Dermis blood vessel endothelial cell (primary cell): ENCODE data around the gene HDGFL2. TPM values are rescaled to one million over a fixed set of nuclear protein-coding genes. Genes with fewer than 3 reads are reported as not detected.
"Not testable (repeated sequence)": the region's sequence is repeated elsewhere in the genome, so short reads cannot be mapped to it uniquely, and the experiment has no call there.

Source experiments
- DNase-seq: peaks from one replicate; pipeline ENCODE4 v3.0.0; 2010
- total RNA-seq: library from RNA; depleted of rRNA; stranded (reverse); fragments of >200 nt; gene quantifications from 2 replicates; pipeline ENCODE4 v1.2.3, GENCODE V29; 2014

The HDGFL2 gene
- total RNA-seq, 1 donor from 2014 or later = 49.7 TPM

GRCh38 chr19:4516939-4517300 lies 44.8 kb downstream of the HDGFL2 start:
- DNase-seq = no peak

GRCh38 chr19:4517451-4518057 lies 45.5 kb downstream of the HDGFL2 start:
- no peak for DNase-seq

GRCh38 chr19:4518345-4519171 lies 46.5 kb downstream of the HDGFL2 start, which contains the start of gene PLIN4:
Gene PLIN4 (minus strand): TSS chr19:4518486. CDS start chr19:4518272, 214 bp downstream.
- DNase-seq = no peak

- DNase-seq = no peak
Observed at GRCh38 chr19:4519172-4519496, 47.0 kb downstream of the HDGFL2 start.

- no peak for DNase-seq
Observed at GRCh38 chr19:4519521-4520277, 47.6 kb downstream of the HDGFL2 start.

GRCh38 chr19:4521170-4521887 lies 49.2 kb downstream of the HDGFL2 start:
- no peak for DNase-seq

GRCh38 chr19:4521888-4522242 lies 49.8 kb downstream of the HDGFL2 start:
- no peak for DNase-seq

GRCh38 chr19:4522291-4523002 lies 50.4 kb downstream of the HDGFL2 start:
- DNase-seq = no peak

- DNase-seq = peak; percentile 74
Observed at GRCh38 chr19:4523306-4524110, 51.4 kb downstream of the HDGFL2 start.

- peak; percentile 72 for DNase-seq
Observed at GRCh38 chr19:4524808-4525562, 52.9 kb downstream of the HDGFL2 start.

GRCh38 chr19:4525563-4526002 lies 53.5 kb downstream of the HDGFL2 start:
- no peak for DNase-seq

- not testable (repeated sequence) for DNase-seq
Observed at GRCh38 chr19:4527377-4527776, 55.3 kb downstream of the HDGFL2 start.

GRCh38 chr19:4528843-4529242 lies 56.7 kb downstream of the HDGFL2 start:
- no peak for DNase-seq

GRCh38 chr19:4529924-4530522 lies 57.9 kb downstream of the HDGFL2 start:
- no peak for DNase-seq

- DNase-seq = no peak
Observed at GRCh38 chr19:4531562-4532165, 59.6 kb downstream of the HDGFL2 start.

- no peak for DNase-seq
Observed at GRCh38 chr19:4533334-4533733, 61.2 kb downstream of the HDGFL2 start.

GRCh38 chr19:4533835-4534424 lies 61.8 kb downstream of the HDGFL2 start:
- DNase-seq = no peak

- peak; percentile 73 for DNase-seq
Observed at GRCh38 chr19:4534836-4535658, 63.0 kb downstream of the HDGFL2 start, which contains the start of gene PLIN5. Gene PLIN5 (minus strand): TSS chr19:4535224. CDS start chr19:4534074, 1,150 bp downstream.
